ENCODE measurements around the gene DYRK1A.
"Not testable (repeated sequence)": the region's sequence is repeated elsewhere in the genome, so short reads cannot be mapped to it uniquely, and the experiment has no call there.

The DYRK1A gene

DNA sequence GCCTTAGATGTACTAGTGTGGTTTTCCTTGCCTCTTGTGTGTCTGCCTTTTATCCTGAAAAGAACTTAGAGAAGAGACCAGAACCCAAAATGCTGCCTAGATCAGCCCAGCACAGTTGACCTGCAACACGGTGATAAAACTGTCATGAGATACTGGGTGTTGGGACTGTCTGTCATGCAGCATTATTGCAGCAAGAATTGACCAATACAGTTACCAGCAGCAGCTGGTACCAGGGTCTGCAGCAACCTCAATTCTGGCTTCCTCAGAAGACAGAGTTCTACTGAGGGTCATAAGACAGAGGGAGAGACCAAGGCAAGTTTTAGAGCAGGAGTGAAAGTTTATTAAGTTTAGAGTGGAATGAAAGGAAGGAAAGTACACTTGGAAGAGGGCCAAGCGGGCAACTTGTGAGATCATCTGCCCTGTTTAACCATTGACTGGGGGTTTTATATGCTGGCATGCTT, 182.0 kb downstream of the DYRK1A start:
- TF ChIP-seq, protein P1, sequence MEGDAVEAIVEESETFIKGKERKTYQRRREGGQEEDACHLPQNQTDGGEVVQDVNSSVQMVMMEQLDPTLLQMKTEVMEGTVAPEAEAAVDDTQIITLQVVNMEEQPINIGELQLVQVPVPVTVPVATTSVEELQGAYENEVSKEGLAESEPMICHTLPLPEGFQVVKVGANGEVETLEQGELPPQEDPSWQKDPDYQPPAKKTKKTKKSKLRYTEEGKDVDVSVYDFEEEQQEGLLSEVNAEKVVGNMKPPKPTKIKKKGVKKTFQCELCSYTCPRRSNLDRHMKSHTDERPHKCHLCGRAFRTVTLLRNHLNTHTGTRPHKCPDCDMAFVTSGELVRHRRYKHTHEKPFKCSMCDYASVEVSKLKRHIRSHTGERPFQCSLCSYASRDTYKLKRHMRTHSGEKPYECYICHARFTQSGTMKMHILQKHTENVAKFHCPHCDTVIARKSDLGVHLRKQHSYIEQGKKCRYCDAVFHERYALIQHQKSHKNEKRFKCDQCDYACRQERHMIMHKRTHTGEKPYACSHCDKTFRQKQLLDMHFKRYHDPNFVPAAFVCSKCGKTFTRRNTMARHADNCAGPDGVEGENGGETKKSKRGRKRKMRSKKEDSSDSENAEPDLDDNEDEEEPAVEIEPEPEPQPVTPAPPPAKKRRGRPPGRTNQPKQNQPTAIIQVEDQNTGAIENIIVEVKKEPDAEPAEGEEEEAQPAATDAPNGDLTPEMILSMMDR (IDR thresholded peaks at IDR 0.05; ENCODE audit: low read length) = no peak
- TF ChIP-seq EZH2 (optimal IDR thresholded peaks at IDR 0.05; ENCODE audit: low read depth, low read length) = no peak
- TF ChIP-seq EZH2phosphoT487 (IDR thresholded peaks at IDR 0.05; ENCODE audit: low read length) = no peak
- H3K27ac ChIP-seq (ENCODE audit: low read length) = no peak overlapping the region
- H4K20me1 ChIP-seq (ENCODE audit: insufficient read depth, low read length) = no peaks in the 10 kb centered on the region
- H3K9me3 ChIP-seq (replicated peaks; ENCODE audit: insufficient read depth, low read length) = no peaks in the 10 kb centered on the region
- no peaks in the 10 kb centered on the region for H3K4me1 ChIP-seq (ENCODE audit: low read length)
- no peaks in the 10 kb centered on the region for H3K36me3 ChIP-seq (replicated peaks; ENCODE audit: insufficient read depth, low read length)
- H3K79me2 ChIP-seq (ENCODE audit: low read length) = no peaks in the 10 kb centered on the region
- DNase-seq = no peak
- H3K27me3 ChIP-seq (replicated peaks; ENCODE audit: insufficient read depth, low read length) = no peaks in the 10 kb centered on the region
- H3F3A ChIP-seq (ENCODE audit: insufficient read depth, low read length) = no peaks in the 10 kb centered on the region
- H3K4me3 ChIP-seq (ENCODE audit: low read length) = no peak overlapping the region
- H3K4me2 ChIP-seq (ENCODE audit: low read depth, low read length) = no peak overlapping the region
- H2AFZ ChIP-seq (ENCODE audit: low read length) = no peak overlapping the region
- no peaks in the 10 kb centered on the region for H3K9me2 ChIP-seq (replicated peaks; ENCODE audit: insufficient read depth, low read length)
- H3K9ac ChIP-seq (ENCODE audit: low read length) = no peak overlapping the region

GRCh38 chr21:37549730-37550129, 183.2 kb downstream of the DYRK1A start:
- not testable (repeated sequence) for H3K27me3 ChIP-seq (replicated peaks; ENCODE audit: insufficient read depth, low read length); H3K9me2 ChIP-seq (replicated peaks; ENCODE audit: insufficient read depth, low read length); H3K79me2 ChIP-seq (ENCODE audit: low read length); H3F3A ChIP-seq (ENCODE audit: insufficient read depth, low read length); H3K9me3 ChIP-seq (replicated peaks; ENCODE audit: insufficient read depth, low read length); H2AFZ ChIP-seq (ENCODE audit: low read length); H3K9ac ChIP-seq (ENCODE audit: low read length); H3K27ac ChIP-seq (ENCODE audit: low read length); H3K36me3 ChIP-seq (replicated peaks; ENCODE audit: insufficient read depth, low read length); H3K4me1 ChIP-seq (ENCODE audit: low read length); H3K4me3 ChIP-seq (ENCODE audit: low read length); H3K4me2 ChIP-seq (ENCODE audit: low read depth, low read length); H4K20me1 ChIP-seq (ENCODE audit: insufficient read depth, low read length); DNase-seq

GRCh38 chr21:37550157-37550556, 183.6 kb downstream of the DYRK1A start:
- Histone ChIP-seq H3K9me2 (replicated peaks; ENCODE audit: insufficient read depth, low read length) (no peaks in the 10 kb centered on the region), H3K4me1 (ENCODE audit: low read length) (no peaks in the 10 kb centered on the region), H3K9me3 (replicated peaks; ENCODE audit: insufficient read depth, low read length) (no peaks in the 10 kb centered on the region), H3K4me3 (ENCODE audit: low read length) (no peak overlapping the region), H3K36me3 (replicated peaks; ENCODE audit: insufficient read depth, low read length) (no peaks in the 10 kb centered on the region), H3K27me3 (replicated peaks; ENCODE audit: insufficient read depth, low read length) (no peaks in the 10 kb centered on the region), H2AFZ (ENCODE audit: low read length) (no peak overlapping the region), H3K4me2 (ENCODE audit: low read depth, low read length) (no peak overlapping the region), H3F3A (ENCODE audit: insufficient read depth, low read length) (no peaks in the 10 kb centered on the region), H4K20me1 (ENCODE audit: insufficient read depth, low read length) (no peaks in the 10 kb centered on the region), H3K9ac (ENCODE audit: low read length) (no peak overlapping the region), H3K79me2 (ENCODE audit: low read length) (no peaks in the 10 kb centered on the region), H3K27ac (ENCODE audit: low read length) (no peak overlapping the region)
- TF ChIP-seq EZH2 (optimal IDR thresholded peaks at IDR 0.05; ENCODE audit: low read depth, low read length) = no peak
- TF ChIP-seq, protein P1 (IDR thresholded peaks at IDR 0.05; ENCODE audit: low read length) = no peak
- no peak for TF ChIP-seq EZH2phosphoT487 (IDR thresholded peaks at IDR 0.05; ENCODE audit: low read length)
- no peak for DNase-seq

- Histone ChIP-seq H3K79me2 (ENCODE audit: low read length) (no peaks in the 10 kb centered on the region), H3K9ac (ENCODE audit: low read length) (no peak overlapping the region), H3K27me3 (replicated peaks; ENCODE audit: insufficient read depth, low read length) (no peaks in the 10 kb centered on the region), H3K36me3 (replicated peaks; ENCODE audit: insufficient read depth, low read length) (no peaks in the 10 kb centered on the region), H3K9me3 (replicated peaks; ENCODE audit: insufficient read depth, low read length) (no peaks in the 10 kb centered on the region), H3K4me1 (ENCODE audit: low read length) (no peaks in the 10 kb centered on the region), H3K4me2 (ENCODE audit: low read depth, low read length) (no peak overlapping the region), H4K20me1 (ENCODE audit: insufficient read depth, low read length) (no peaks in the 10 kb centered on the region), H3K4me3 (ENCODE audit: low read length) (no peak overlapping the region), H3K27ac (ENCODE audit: low read length) (no peak overlapping the region), H2AFZ (ENCODE audit: low read length) (no peak overlapping the region), H3F3A (ENCODE audit: insufficient read depth, low read length) (no peaks in the 10 kb centered on the region), H3K9me2 (replicated peaks; ENCODE audit: insufficient read depth, low read length) (no peaks in the 10 kb centered on the region)
- TF ChIP-seq EZH2 (optimal IDR thresholded peaks at IDR 0.05; ENCODE audit: low read depth, low read length) = no peak
- TF ChIP-seq EZH2phosphoT487 (IDR thresholded peaks at IDR 0.05; ENCODE audit: low read length) = no peak
- TF ChIP-seq, protein P1 (IDR thresholded peaks at IDR 0.05; ENCODE audit: low read length) = no peak
- DNase-seq = no peak
Measured at GRCh38 chr21:37550618-37551330, 184.2 kb downstream of the DYRK1A start.

All from MM.1S (cell line).